Fibroblast of lung (primary cell): ENCODE measurements around the gene CABLES1.

ENCODE experiments used
- EZH2 ChIP-seq: IDR thresholded peaks from 2 replicates; pipeline ENCODE4 v1.5.1; 2012; ENCODE audit warnings: low read length, control low read depth, mild to moderate bottlenecking; ENCODE audit errors: missing control alignments
- TF ChIP-seq, protein P1 (sequence below), 2 donors: IDR thresholded peaks in 1 of 2; conservative IDR thresholded peaks in 1 of 2; 1 replicate in 1 of 2; 2 replicates in 1 of 2; pipeline ENCODE4 v1.5.1; 2011 to 2012; ENCODE audit warnings: low read length in 2 of 2, control low read depth in 1 of 2, inconsistent platforms in 1 of 2, low read depth in 1 of 2, mild to moderate bottlenecking in 1 of 2

DNA sequence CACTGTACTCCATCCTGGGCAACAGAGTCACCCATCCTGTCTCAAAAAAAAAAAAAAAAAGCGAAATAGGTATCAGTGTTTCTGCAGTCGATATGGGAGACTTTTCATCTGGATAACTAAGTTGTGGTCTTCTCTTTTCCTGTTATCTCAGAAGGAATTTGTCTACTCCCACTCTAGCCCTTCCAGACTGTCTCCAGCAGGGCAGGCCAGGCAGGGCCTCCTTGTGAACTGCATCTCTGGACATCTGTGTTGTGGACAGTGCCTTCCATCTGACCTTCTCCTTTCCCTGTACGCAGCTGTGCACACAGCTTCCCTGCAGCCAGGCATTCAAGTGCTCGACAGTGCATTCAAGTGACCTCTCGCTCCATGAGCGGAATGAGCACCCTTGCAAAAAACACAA is 110.2 kb downstream of the CABLES1 start:
- TF ChIP-seq, protein P1, sequence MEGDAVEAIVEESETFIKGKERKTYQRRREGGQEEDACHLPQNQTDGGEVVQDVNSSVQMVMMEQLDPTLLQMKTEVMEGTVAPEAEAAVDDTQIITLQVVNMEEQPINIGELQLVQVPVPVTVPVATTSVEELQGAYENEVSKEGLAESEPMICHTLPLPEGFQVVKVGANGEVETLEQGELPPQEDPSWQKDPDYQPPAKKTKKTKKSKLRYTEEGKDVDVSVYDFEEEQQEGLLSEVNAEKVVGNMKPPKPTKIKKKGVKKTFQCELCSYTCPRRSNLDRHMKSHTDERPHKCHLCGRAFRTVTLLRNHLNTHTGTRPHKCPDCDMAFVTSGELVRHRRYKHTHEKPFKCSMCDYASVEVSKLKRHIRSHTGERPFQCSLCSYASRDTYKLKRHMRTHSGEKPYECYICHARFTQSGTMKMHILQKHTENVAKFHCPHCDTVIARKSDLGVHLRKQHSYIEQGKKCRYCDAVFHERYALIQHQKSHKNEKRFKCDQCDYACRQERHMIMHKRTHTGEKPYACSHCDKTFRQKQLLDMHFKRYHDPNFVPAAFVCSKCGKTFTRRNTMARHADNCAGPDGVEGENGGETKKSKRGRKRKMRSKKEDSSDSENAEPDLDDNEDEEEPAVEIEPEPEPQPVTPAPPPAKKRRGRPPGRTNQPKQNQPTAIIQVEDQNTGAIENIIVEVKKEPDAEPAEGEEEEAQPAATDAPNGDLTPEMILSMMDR (conservative IDR thresholded peaks at IDR 0.05 in 1 of 2, IDR thresholded peaks at IDR 0.05 in 1 of 2; ENCODE audit: low read depth in 1 of 2, low read length in 2 of 2), result no peak
- no peak for TF ChIP-seq EZH2
